ENCODE measurements around the gene C16orf82. TPM values are rescaled to one million over a fixed set of nuclear protein-coding genes. Genes with fewer than 3 reads are reported as not detected.

C16orf82 gene
- polyA plus RNA-seq, 2 of the 4 experiments (the other 2 are of a cell fraction): not detected

- TF ChIP-seq ZNF302 (CRISPR knock-in tag; IDR thresholded peaks at IDR 0.05) (no peak), HDAC2 (IDR thresholded peaks at IDR 0.05) (no peak)
Measured at GRCh38 chr16:27112093-27112811, 45.5 kb downstream of the C16orf82 start (continued).

DNA sequence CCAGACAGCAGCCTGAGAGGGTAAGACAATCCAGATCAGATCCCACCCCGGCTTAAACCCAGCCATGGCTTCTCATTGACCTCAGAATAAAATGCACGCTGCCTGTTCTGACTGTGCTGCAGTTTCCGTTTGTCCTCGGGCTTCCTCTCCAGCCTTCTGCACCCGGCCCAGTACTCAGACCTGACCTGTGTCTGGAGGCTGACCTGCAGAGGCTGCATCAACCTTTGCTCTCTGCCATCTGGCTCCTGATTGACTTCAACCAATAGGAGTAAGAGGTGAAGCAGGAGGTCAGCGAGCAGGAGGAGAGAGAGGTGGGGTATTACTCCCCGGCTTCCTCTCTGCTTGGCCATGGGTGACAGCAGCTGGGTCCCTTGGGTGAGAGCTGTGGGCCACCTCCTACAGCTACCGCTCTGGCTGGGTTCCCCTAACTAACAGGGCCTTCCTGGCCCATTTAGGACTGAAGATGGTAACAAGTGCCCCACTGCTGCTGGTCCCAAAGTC, 46.7 kb downstream of the C16orf82 start:
- peaks cover 4% of the 10 kb centered on the region; the same call in 2 of the 3 replicates for H3K9me3 ChIP-seq
- DNase-seq (ENCODE audit: low read depth in 1 of 2, low spot score in 1 of 2): no peak
- no peak for ATAC-seq
- H3K27ac ChIP-seq: no peak overlapping the region
- TF ChIP-seq MAZ (IDR thresholded peaks at IDR 0.05; ENCODE audit: borderline replicate concordance, low read depth, low read length): no peak
- no peak for FAIRE-seq
- WGBS (ENCODE audit: missing lambda C conversion rate): 26% methylated on average over 7 of the region's 8 CpGs
- ChIA-PET POLR2A (no interaction called here), CTCF (no interaction called here)
- H3K4me3 ChIP-seq: no peak overlapping the region
- H3K4me2 ChIP-seq: no peak overlapping the region
- 0 out of 3 replicates have a peak, but pooled peaks cover 3% of the 10 kb centered on the region for H3K4me1 ChIP-seq

- POLR2A ChIA-PET: no interaction called here
- ATAC-seq: no peak
- FAIRE-seq: no peak
Measured at GRCh38 chr16:27114006-27114405, 47.3 kb downstream of the C16orf82 start.

DNA sequence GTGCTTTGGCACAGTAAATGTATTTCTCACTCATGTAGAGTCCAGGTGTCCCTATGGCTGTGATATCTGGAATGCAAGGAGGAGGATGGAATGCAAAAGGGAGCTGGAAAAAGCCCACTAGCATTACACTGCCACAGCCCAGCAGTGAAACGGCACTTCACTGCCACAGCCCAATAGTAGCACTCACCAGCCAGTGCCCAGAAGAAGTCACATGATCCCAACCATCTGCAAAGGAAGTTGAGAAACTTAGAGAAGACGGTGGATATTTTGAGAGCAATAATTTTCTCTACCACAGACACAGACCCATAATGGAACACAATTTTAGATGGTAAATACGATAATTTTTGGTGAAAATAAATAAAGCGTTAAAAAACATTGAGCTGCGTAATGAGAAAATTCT, 51.8 kb downstream of the C16orf82 start:
- Histone ChIP-seq H3K4me3 (no peak overlapping the region), H3K4me1 (no peaks in the 10 kb centered on the region), H3K4me2 (no peak overlapping the region), H3K9me3 (peaks cover 8% of the 10 kb centered on the region; the same call in 2 of the 3 replicates), H3K27ac (no peak overlapping the region)
- CTCF ChIA-PET: interaction anchor here (0.9 to 1.9 kb wide), 2 partner anchors 9 to 12 kb away, joined by 3 to 6 read pairs; no protein-coding TSS in a partner anchor
- no peak for FAIRE-seq
- no peak for DNase-seq (ENCODE audit: low read depth in 1 of 2, low spot score in 1 of 2)
- WGBS (ENCODE audit: missing lambda C conversion rate): 39% methylated on average over 5 of the region's 5 CpGs
- TF ChIP-seq MAZ (IDR thresholded peaks at IDR 0.05; ENCODE audit: borderline replicate concordance, low read depth, low read length) (no peak), NPAS2 (CRISPR knock-in tag; IDR thresholded peaks at IDR 0.05; ENCODE audit: borderline replicate concordance) (no peak), ZNF302 (CRISPR knock-in tag; IDR thresholded peaks at IDR 0.05) (no peak), MAFK (IDR thresholded peaks at IDR 0.05; ENCODE audit: partially characterized antibody) (no peak), ESRRA (IDR thresholded peaks at IDR 0.05; ENCODE audit: borderline replicate concordance, low read length) (no peak), KDM5A (IDR thresholded peaks at IDR 0.05) (no peak)
- POLR2A ChIA-PET: no interaction called here
- ATAC-seq: no peak

More at GRCh38 chr16:27114006-27114405, 47.3 kb downstream of the C16orf82 start:
- Histone ChIP-seq H3K4me2 (no peak overlapping the region), H3K4me3 (no peak overlapping the region), H3K4me1 (0 out of 3 replicates have a peak, but pooled peaks cover 3% of the 10 kb centered on the region), H3K27ac (no peak overlapping the region), H3K9me3 (peaks cover 4% of the 10 kb centered on the region; the same call in 2 of the 3 replicates)
- 6% methylated on average over 2 of the region's 2 CpGs for WGBS (ENCODE audit: missing lambda C conversion rate)
- no peak for TF ChIP-seq RNF2 (IDR thresholded peaks at IDR 0.05; ENCODE audit: borderline replicate concordance, low read depth)
- TF ChIP-seq EHF (CRISPR knock-in tag; IDR thresholded peaks at IDR 0.05): no peak
- TF ChIP-seq BHLHE40 (IDR thresholded peaks at IDR 0.05; ENCODE audit: low read depth, low read length): no peak
- TF ChIP-seq ZSCAN20 (CRISPR knock-in tag; IDR thresholded peaks at IDR 0.05): no peak
- no peak for DNase-seq (ENCODE audit: low read depth in 1 of 2, low spot score in 1 of 2)
- CTCF ChIA-PET: no interaction called here

Other genes starting within 250 kb of the C16orf82 start
- 1.6 and 2.0 TPM in 2 replicates for gene KDM8, start 136.6 kb downstream of the C16orf82 start, polyA plus RNA-seq (2011; rRNA removed)
- 2.3 to 3.0 TPM (median 2.4 TPM) in 3 replicates for gene KDM8, start 136.6 kb downstream of the C16orf82 start, polyA plus RNA-seq (2017; fragmentation: RNase III; extraction: RNeasy Plus Mini Kit Qiagen cat#74134 plus additional on column Dnase treatment)
- gene NSMCE1, start 201.8 kb downstream of the C16orf82 start, polyA plus RNA-seq (2011; rRNA removed): 32.0 and 33.3 TPM in 2 replicates
- 59.9 to 72.6 TPM (median 60.6 TPM) in 3 replicates for gene NSMCE1, start 201.8 kb downstream of the C16orf82 start, polyA plus RNA-seq (2017; fragmentation: RNase III; extraction: RNeasy Plus Mini Kit Qiagen cat#74134 plus additional on column Dnase treatment)
- gene IL4R, start 247.0 kb downstream of the C16orf82 start, polyA plus RNA-seq (2011; rRNA removed): 14.4 and 19.9 TPM in 2 replicates
- 16.9 to 21.5 TPM (median 19.3 TPM) in 3 replicates for gene IL4R, start 247.0 kb downstream of the C16orf82 start, polyA plus RNA-seq (2017; fragmentation: RNase III; extraction: RNeasy Plus Mini Kit Qiagen cat#74134 plus additional on column Dnase treatment)